ENCODE results near the gene SNRK.

The SNRK gene

GRCh38 chr3:43307649-43308048 is 21.3 kb downstream of the SNRK start:
- H3K36me3 Mint-ChIP-seq (ENCODE audit: low read depth) = peaks cover 72% of the 10 kb centered on the region
- peak overlapping the region; percentile 15 for H3K27ac Mint-ChIP-seq
- no peaks in the 10 kb centered on the region for H3K9me3 Mint-ChIP-seq
- no peaks in the 10 kb centered on the region for H3K27me3 Mint-ChIP-seq (ENCODE audit: low read depth)
- H3K4me3 Mint-ChIP-seq = no peak overlapping the region
- peaks cover 53% of the 10 kb centered on the region for H3K4me1 Mint-ChIP-seq (ENCODE audit: low read depth)

GRCh38 chr3:43309372-43310305 is 23.3 kb downstream of the SNRK start:
- Mint-ChIP-seq H3K4me3 (no peak overlapping the region), H3K27me3 (ENCODE audit: low read depth) (no peaks in the 10 kb centered on the region), H3K9me3 (no peaks in the 10 kb centered on the region), H3K27ac (no peak overlapping the region), H3K36me3 (ENCODE audit: low read depth) (peaks cover 63% of the 10 kb centered on the region), H3K4me1 (ENCODE audit: low read depth) (peaks cover 42% of the 10 kb centered on the region)

- H3K4me1 Mint-ChIP-seq (ENCODE audit: low read depth) = peaks cover 40% of the 10 kb centered on the region
- no peak overlapping the region for H3K4me3 Mint-ChIP-seq
- H3K27me3 Mint-ChIP-seq (ENCODE audit: low read depth) = no peaks in the 10 kb centered on the region
- H3K27ac Mint-ChIP-seq = peak overlapping the region; percentile 41
- H3K36me3 Mint-ChIP-seq (ENCODE audit: low read depth) = peaks cover 41% of the 10 kb centered on the region
- H3K9me3 Mint-ChIP-seq = no peaks in the 10 kb centered on the region
Measured at GRCh38 chr3:43316783-43317460, 30.6 kb downstream of the SNRK start.

- Mint-ChIP-seq H3K9me3 (no peaks in the 10 kb centered on the region), H3K4me3 (no peak overlapping the region), H3K36me3 (ENCODE audit: low read depth) (peaks cover 38% of the 10 kb centered on the region), H3K27ac (peak overlapping the region; percentile 41), H3K27me3 (ENCODE audit: low read depth) (no peaks in the 10 kb centered on the region), H3K4me1 (ENCODE audit: low read depth) (peaks cover 38% of the 10 kb centered on the region)
Measured at GRCh38 chr3:43317461-43318316, 31.3 kb downstream of the SNRK start.

GRCh38 chr3:43319376-43319775 is 33.0 kb downstream of the SNRK start:
- H3K36me3 Mint-ChIP-seq (ENCODE audit: low read depth) = peaks cover 35% of the 10 kb centered on the region
- H3K27ac Mint-ChIP-seq = no peak overlapping the region
- H3K4me3 Mint-ChIP-seq = no peak overlapping the region
- H3K4me1 Mint-ChIP-seq (ENCODE audit: low read depth) = peaks cover 36% of the 10 kb centered on the region
- H3K27me3 Mint-ChIP-seq (ENCODE audit: low read depth) = no peaks in the 10 kb centered on the region
- peaks cover 3% of the 10 kb centered on the region for H3K9me3 Mint-ChIP-seq

- H3K27me3 Mint-ChIP-seq (ENCODE audit: low read depth) = no peaks in the 10 kb centered on the region
- H3K27ac Mint-ChIP-seq = no peak overlapping the region
- peaks cover 38% of the 10 kb centered on the region for H3K4me1 Mint-ChIP-seq (ENCODE audit: low read depth)
- H3K36me3 Mint-ChIP-seq (ENCODE audit: low read depth) = peaks cover 35% of the 10 kb centered on the region
- H3K9me3 Mint-ChIP-seq = peaks cover 3% of the 10 kb centered on the region
- H3K4me3 Mint-ChIP-seq = no peak overlapping the region
Measured at GRCh38 chr3:43319794-43320193, 33.5 kb downstream of the SNRK start.

GRCh38 chr3:43320288-43320687 is 33.9 kb downstream of the SNRK start:
- Mint-ChIP-seq H3K9me3 (peaks cover 3% of the 10 kb centered on the region), H3K4me1 (ENCODE audit: low read depth) (peaks cover 41% of the 10 kb centered on the region), H3K27ac (no peak overlapping the region), H3K36me3 (ENCODE audit: low read depth) (peaks cover 35% of the 10 kb centered on the region), H3K4me3 (no peak overlapping the region), H3K27me3 (ENCODE audit: low read depth) (no peaks in the 10 kb centered on the region)

GRCh38 chr3:43323541-43323940 is 37.2 kb downstream of the SNRK start:
- peaks cover 47% of the 10 kb centered on the region for H3K4me1 Mint-ChIP-seq (ENCODE audit: low read depth)
- H3K27ac Mint-ChIP-seq = no peak overlapping the region
- H3K27me3 Mint-ChIP-seq (ENCODE audit: low read depth) = no peaks in the 10 kb centered on the region
- H3K36me3 Mint-ChIP-seq (ENCODE audit: low read depth) = peaks cover 31% of the 10 kb centered on the region
- H3K9me3 Mint-ChIP-seq = peaks cover 3% of the 10 kb centered on the region
- no peak overlapping the region for H3K4me3 Mint-ChIP-seq

GRCh38 chr3:43326891-43327581 is 40.7 kb downstream of the SNRK start:
- H3K4me1 Mint-ChIP-seq (ENCODE audit: low read depth) = peaks cover 37% of the 10 kb centered on the region
- H3K36me3 Mint-ChIP-seq (ENCODE audit: low read depth) = peaks cover 28% of the 10 kb centered on the region
- H3K4me3 Mint-ChIP-seq = no peak overlapping the region

GRCh38 chr3:43327582-43327979 is 41.2 kb downstream of the SNRK start:
- Mint-ChIP-seq H3K4me3 (no peak overlapping the region), H3K27me3 (ENCODE audit: low read depth) (no peaks in the 10 kb centered on the region), H3K4me1 (ENCODE audit: low read depth) (peaks cover 37% of the 10 kb centered on the region), H3K36me3 (ENCODE audit: low read depth) (peaks cover 29% of the 10 kb centered on the region), H3K9me3 (peaks cover 6% of the 10 kb centered on the region), H3K27ac (no peak overlapping the region)

More at GRCh38 chr3:43326891-43327581, 40.7 kb downstream of the SNRK start:
- H3K27ac Mint-ChIP-seq = peak overlapping the region; percentile 69
- peaks cover 3% of the 10 kb centered on the region for H3K9me3 Mint-ChIP-seq
- no peaks in the 10 kb centered on the region for H3K27me3 Mint-ChIP-seq (ENCODE audit: low read depth)

- peaks cover 5% of the 10 kb centered on the region for H3K9me3 Mint-ChIP-seq
- H3K27ac Mint-ChIP-seq = no peak overlapping the region
Measured at GRCh38 chr3:43328653-43329052, 42.3 kb downstream of the SNRK start.

GRCh38 chr3:43330981-43331380 is 44.6 kb downstream of the SNRK start:
- H3K9me3 Mint-ChIP-seq = peaks cover 17% of the 10 kb centered on the region
- peaks cover 26% of the 10 kb centered on the region for H3K4me1 Mint-ChIP-seq (ENCODE audit: low read depth)
- H3K4me3 Mint-ChIP-seq = no peak overlapping the region
- no peak overlapping the region for H3K27ac Mint-ChIP-seq
- H3K27me3 Mint-ChIP-seq (ENCODE audit: low read depth) = no peaks in the 10 kb centered on the region
- peaks cover 49% of the 10 kb centered on the region for H3K36me3 Mint-ChIP-seq (ENCODE audit: low read depth)

More at GRCh38 chr3:43328653-43329052, 42.3 kb downstream of the SNRK start:
- Mint-ChIP-seq H3K27me3 (ENCODE audit: low read depth) (no peaks in the 10 kb centered on the region), H3K4me3 (no peak overlapping the region), H3K36me3 (ENCODE audit: low read depth) (peaks cover 34% of the 10 kb centered on the region), H3K4me1 (ENCODE audit: low read depth) (peaks cover 36% of the 10 kb centered on the region)

- H3K27ac Mint-ChIP-seq = no peak overlapping the region
- H3K4me1 Mint-ChIP-seq (ENCODE audit: low read depth) = peaks cover 22% of the 10 kb centered on the region
- peaks cover 21% of the 10 kb centered on the region for H3K9me3 Mint-ChIP-seq
- no peak overlapping the region for H3K4me3 Mint-ChIP-seq
- H3K36me3 Mint-ChIP-seq (ENCODE audit: low read depth) = peaks cover 50% of the 10 kb centered on the region
- no peaks in the 10 kb centered on the region for H3K27me3 Mint-ChIP-seq (ENCODE audit: low read depth)
Measured at GRCh38 chr3:43331381-43331780, 45.0 kb downstream of the SNRK start.

GRCh38 chr3:43334976-43335375 is 48.6 kb downstream of the SNRK start:
- Mint-ChIP-seq H3K4me1 (ENCODE audit: low read depth) (peaks cover 5% of the 10 kb centered on the region), H3K36me3 (ENCODE audit: low read depth) (peaks cover 74% of the 10 kb centered on the region), H3K9me3 (peaks cover 40% of the 10 kb centered on the region), H3K4me3 (no peak overlapping the region), H3K27ac (no peak overlapping the region), H3K27me3 (ENCODE audit: low read depth) (no peaks in the 10 kb centered on the region)

All from T-helper 1 cell treated with Interleukin-12 subunit alpha and Interleukin-12 subunit beta and Interleukin-4 antibody, amounts not matched to agents 30 μg/mL and 1 μg/mL, for 36 hours (primary cell).